H1 (cell line): Measurements from ENCODE around the gene SMTNL2. TPM values are rescaled to one million over a fixed set of nuclear protein-coding genes. Genes with fewer than 3 reads are reported as not detected.

Source experiments
- SIX5 ChIP-seq: IDR thresholded peaks from 2 replicates; pipeline ENCODE4 v1.6.1; 2011; ENCODE audit warnings: mild to moderate bottlenecking, low read depth, low read length
- SUZ12 ChIP-seq: fragments of 200-600 bp; sonication (generic); IDR thresholded peaks from 2 replicates; pipeline ENCODE4 v1.6.1; 2012; ENCODE audit warnings: mild to moderate bottlenecking, inconsistent platforms, low read length, moderate library complexity, mixed read lengths
- polyA plus RNA-seq, 7 experiments: library from polyadenylated mRNA; depleted of rRNA in 3 of 7; stranded (reverse) in 5 of 7; unstranded in 2 of 7; fragments of >200 nt in 5 of 7; fragments of 200-250 nt in 2 of 7; gene quantifications; 1 replicate in 5 of 7; 2 replicates in 1 of 7; 4 replicates in 1 of 7; pipeline versions ENCODE4 v1.2.1 to v1.2.3, GENCODE V29; 2011 to 2013; ENCODE audit warnings: missing spikeins in 2 of 7, mixed read lengths in 2 of 7
- total RNA-seq: library from RNA; stranded (reverse); fragmentation: NEBNext Ultra II Directional; extraction: Animal tissue kit (Norgen Biotek cat#: 25700); gene quantifications from 2 replicates; pipeline ENCODE4 v1.2.1, GENCODE V29; 2021

The SMTNL2 gene
- total and polyA plus RNA-seq, 2 of the 8 experiments (the other 6 are each of a cell fraction or from before 2014, with no cell fraction given): 3.6 to 4.5 TPM

DNA sequence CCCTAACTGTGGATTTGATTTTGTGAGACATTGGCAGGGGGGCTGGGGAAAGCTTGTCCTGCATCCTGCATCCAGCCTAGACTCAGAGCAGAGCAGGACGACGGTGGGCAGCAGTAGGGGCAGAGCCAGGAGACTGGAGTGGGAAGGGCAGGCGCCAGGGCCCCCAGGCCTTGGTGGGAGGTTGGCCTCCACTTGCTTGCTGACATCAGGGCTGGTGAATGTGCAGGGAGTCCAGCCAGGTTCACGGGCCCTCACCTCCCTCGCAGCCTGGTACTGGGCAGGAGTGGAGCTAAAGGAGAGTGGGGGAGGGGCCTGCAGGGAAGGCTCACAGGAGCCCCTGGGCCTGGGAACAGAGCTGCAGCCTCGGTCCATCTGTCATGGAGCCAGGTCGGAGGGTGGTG lies 2.2 kb upstream of the SMTNL2 start (continued):
- TF ChIP-seq SUZ12 (no peak), SIX5 (no peak)
